Embryonic facial prominence (tissue), 1 donor: Measurements from ENCODE around the gene CLSTN2.

Experiments
- DNase-seq: peaks from one replicate; pipeline ENCODE4 v3.0.0-alpha.2; 2016; ENCODE audit errors: extremely low spot score

The CLSTN2 gene

GRCh38 chr3:140148824-140149390, 213.9 kb downstream of the CLSTN2 start:
- no peak for DNase-seq

- DNase-seq, result no peak
These were observed 216.3 kb downstream of the CLSTN2 start for GRCh38 chr3:140151321-140151720.

- no peak for DNase-seq
These were observed 218.1 kb downstream of the CLSTN2 start for GRCh38 chr3:140152851-140153639.

DNA sequence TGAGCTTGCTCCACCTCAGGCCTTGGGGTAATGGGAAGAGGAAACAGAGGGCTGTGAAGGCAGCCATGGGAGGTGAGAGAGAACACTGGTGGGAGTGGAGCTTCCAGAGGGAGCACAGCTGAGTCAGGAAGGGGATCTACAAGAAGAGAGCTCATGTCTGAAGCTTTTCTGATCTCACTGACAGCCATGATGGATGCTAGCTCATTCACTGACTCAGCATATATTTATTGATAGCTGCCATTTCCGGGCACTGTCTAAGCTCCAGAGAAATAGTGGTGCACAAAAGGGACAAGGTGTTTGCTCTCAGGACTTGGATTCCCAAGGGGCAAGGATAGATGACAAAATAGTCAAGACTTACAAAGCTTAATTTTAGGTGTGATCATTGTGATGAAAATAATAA, 218.8 kb downstream of the CLSTN2 start:
- DNase-seq, result no peak

DNA sequence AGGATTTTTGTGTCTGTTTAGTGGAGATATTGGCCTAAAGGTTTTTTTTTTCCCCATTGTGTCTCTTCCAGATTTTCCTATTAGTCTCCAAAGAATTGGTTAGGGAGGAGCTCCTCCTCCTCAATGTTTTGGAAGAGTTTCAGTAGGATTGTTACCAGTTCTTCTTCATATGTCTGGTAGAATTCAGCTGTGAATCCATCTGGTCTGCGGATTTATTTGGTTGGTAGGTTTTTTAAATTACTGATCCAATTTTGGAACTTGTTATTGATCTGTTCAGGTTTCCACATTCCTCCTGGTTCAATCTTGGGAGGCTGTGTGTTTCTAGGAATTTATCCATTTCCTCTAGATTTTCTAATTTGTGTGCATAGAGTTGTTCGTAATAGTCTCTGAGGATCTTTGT, 222.2 kb downstream of the CLSTN2 start:
- DNase-seq, result no peak

DNA sequence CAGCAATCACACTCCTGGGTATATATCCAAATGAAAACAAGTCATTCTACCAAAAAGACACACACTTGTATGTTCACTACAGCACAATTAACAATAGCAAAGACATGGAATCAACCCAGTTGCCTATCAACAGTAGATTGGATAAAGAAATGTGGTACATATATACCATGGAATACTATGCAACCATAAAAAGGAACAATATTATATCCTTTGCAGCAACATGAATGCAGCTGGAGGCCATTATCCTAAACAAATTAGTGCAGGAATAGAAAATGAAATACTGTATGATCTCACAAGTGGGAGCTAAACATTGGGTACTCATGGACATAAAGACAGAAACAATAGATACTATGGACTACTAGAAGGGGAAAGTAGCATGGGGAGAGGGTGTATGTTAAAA, 224.7 kb downstream of the CLSTN2 start:
- no peak for DNase-seq

DNA sequence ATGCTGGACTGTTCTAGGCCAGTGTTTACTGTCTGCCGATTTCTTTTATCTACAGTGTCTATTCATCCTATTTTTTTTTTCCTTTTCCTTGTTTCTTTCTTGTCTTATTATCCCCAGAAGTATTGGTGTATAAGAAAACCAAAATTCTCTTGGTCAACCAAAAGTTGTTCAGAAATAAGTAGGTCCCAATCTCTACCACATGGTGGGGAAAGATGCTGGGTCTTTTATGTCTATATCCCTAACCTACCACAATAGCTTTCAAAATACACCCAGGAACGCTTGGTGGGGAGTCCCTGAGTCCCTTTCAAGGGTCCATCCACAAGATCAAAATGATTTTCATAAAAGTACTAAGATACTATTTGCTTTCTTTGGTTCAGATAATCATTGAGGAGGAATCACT, 225.6 kb downstream of the CLSTN2 start:
- no peak for DNase-seq

DNA sequence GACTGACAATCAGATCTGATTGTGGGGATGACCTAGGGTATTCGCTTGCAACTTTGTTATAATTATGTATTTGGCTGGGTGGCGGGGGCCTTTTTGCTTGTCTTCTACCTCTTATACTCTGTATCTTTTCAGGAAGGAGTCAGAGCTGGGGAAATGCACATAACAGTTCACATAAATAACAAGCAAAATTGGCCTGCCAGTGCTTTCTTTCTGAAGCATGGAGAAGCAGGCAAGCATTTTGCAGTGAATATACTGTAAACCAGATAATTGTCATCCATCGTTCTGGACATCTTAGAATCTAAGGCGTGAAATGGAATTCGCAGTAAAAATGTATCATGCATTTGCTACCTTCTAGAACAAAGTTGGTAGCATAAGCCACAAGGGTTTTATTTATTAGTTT, 227.6 kb downstream of the CLSTN2 start:
- no peak for DNase-seq

DNA sequence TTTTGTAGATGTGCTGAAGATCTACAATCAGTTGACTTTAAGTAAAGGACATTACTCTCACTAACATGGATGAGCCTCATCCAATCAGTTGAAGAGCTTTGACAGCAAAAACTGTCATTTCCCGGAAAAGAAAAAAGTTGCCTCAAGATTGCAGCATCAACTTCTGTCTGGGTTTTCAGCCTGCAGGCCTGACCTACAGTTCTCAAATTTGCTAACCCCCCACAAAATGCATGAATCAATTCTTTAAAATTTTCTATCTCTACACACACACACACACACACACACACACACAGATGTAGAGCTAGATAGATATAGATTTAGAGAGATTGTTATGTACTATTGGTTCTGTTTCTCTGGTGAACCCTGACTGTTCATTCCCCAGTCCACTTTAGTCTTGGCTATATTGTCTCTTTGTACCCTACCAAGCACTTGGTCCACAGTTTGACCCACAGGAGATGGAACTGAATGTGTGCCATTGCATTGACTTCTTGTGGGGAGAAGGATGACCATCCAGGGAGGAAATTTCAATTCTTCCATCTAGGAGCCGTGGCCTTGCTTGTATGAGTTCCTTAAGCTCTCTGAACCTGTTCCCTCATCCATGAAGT, 228.3 kb downstream of the CLSTN2 start:
- DNase-seq, result no peak

- no peak for DNase-seq
These were observed 229.2 kb downstream of the CLSTN2 start for GRCh38 chr3:140164156-140164555.

GRCh38 chr3:140164922-140165590, 230.1 kb downstream of the CLSTN2 start:
- DNase-seq, result no peak

- DNase-seq, result no peak
These were observed 230.8 kb downstream of the CLSTN2 start for GRCh38 chr3:140165781-140166180.

DNA sequence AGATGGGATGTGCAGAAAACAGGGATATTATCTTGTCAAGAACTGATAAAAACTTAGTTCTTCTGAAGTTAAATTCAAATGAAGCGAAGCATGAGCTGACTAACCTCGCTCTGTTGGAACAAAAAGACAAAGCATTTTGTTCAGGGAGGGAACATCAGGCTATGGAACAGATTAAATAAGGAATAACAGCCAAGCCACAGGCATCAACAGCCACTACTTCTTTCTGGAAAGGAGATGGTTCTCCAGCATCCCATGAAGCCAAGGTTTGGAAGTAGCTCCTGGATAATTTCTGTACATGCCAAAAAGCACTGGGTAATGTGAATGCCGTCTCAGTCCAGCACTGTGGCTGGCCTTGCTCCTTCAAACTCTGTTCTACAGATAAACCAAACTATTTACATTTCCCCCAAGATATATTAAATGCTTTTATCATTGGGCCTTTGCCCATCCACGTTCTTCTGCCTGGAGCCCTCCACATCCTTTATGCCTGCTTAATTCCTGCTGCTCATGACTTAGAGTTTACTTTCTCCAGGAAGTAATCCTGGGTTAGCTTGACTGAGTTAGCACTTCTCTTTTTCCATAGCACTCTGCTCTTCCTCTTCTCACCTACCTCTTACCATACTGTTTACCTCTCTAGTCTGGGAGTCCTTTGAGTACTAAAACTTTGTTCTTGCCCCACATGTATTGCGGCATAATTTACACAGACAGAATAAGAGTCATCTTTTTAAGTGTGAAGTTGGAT, 232.0 kb downstream of the CLSTN2 start:
- DNase-seq, result no peak

- DNase-seq, result no peak
These were observed 232.8 kb downstream of the CLSTN2 start for GRCh38 chr3:140167600-140168281.

DNA sequence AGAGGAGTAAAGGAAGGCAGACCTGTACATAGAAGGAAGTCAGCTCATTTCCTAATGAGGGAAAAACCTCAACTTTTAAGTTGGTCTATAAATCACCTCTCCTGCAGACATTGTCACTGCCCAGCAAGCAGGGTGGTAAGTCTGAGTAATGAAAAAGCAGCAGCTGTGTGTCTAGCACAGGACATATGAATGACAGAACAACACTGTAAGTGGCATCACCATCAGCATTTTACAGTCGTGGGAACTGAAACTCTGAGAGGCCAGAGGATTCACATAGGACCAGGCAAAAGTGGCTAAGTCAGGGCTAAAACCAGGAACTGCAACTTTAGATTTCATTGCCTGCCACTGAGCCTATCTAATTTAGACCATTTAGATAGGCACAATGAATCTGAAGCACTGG, 235.6 kb downstream of the CLSTN2 start:
- DNase-seq, result no peak

GRCh38 chr3:140176526-140176925, 241.5 kb downstream of the CLSTN2 start:
- DNase-seq, result no peak

DNA sequence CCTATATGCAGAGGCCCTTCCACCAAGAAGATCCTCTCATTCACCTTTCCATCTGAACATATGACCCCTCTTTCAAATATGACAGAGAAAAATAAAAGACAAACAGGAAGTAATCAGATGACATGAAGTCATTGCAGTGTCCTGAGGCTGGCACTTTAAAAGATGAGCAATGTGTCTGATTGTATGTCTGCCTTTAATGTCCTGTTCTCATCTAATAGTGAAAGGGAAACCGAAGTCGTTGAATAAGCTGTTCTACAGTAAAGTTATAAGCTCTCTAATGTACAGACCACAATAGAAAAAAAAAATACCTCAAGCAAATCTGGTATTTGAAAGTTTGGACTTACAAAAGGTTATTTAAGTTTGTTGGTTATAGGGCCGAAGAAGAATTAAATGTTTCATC, 243.0 kb downstream of the CLSTN2 start:
- DNase-seq, result no peak

- DNase-seq, result no peak
These were observed 243.5 kb downstream of the CLSTN2 start for GRCh38 chr3:140178482-140178881.

- DNase-seq, result no peak
These were observed 245.6 kb downstream of the CLSTN2 start for GRCh38 chr3:140180603-140181002.

DNA sequence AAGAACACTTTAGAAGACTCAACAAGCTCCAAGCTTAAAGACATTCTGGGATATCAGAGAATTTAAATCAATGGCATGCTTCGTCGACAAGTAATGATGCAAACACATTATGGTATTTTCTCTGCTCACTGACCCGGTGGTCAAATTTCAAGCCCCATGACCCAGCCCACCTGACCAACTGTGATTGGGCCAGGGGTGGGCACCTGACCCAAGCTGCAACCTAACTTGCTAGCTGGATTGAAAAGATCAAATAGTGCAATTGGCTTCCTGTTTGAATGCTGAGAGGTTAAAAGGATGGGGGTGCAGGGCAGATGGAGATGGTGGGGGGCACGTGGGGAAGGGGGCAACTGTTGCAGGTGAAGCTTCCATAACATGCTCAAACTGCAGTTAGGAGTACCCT, 250.4 kb downstream of the CLSTN2 start:
- DNase-seq, result no peak

GRCh38 chr3:140186421-140186920, 251.5 kb downstream of the CLSTN2 start:
- no peak for DNase-seq
